ENCODE measurements around the gene UIMC1.

Gene UIMC1

GRCh38 chr5:176900780-176901204 lies 105.8 kb downstream of the UIMC1 start:
- no peak for DNase-seq

GRCh38 chr5:176899946-176900779 lies 106.4 kb downstream of the UIMC1 start:
- DNase-seq = no peak

GRCh38 chr5:176899296-176899891 lies 107.2 kb downstream of the UIMC1 start, which contains the start of gene HK3:
TSS of gene HK3 (minus strand) at chr5:176899346. CDS start at chr5:176896159, 3,187 bp downstream.
- no peak for DNase-seq

- no peak for DNase-seq
Observed at GRCh38 chr5:176897263-176897662, 109.3 kb downstream of the UIMC1 start.

- DNase-seq = no peak
Observed at GRCh38 chr5:176895831-176896230, 110.7 kb downstream of the UIMC1 start.

GRCh38 chr5:176894298-176894697 lies 112.3 kb downstream of the UIMC1 start:
- no peak for DNase-seq

- DNase-seq = no peak
Observed at GRCh38 chr5:176892663-176893062, 113.9 kb downstream of the UIMC1 start.

- DNase-seq = no peak
Observed at GRCh38 chr5:176891331-176891958, 115.1 kb downstream of the UIMC1 start.

- no peak for DNase-seq
Observed at GRCh38 chr5:176890455-176891330, 115.9 kb downstream of the UIMC1 start.

- no peak for DNase-seq
Observed at GRCh38 chr5:176889321-176890280, 117.0 kb downstream of the UIMC1 start.

- DNase-seq = no peak
Observed at GRCh38 chr5:176888865-176889165, 117.8 kb downstream of the UIMC1 start.

- DNase-seq = no peak
Observed at GRCh38 chr5:176888016-176888864, 118.3 kb downstream of the UIMC1 start.

- DNase-seq = no peak
Observed at GRCh38 chr5:176887252-176887849, 119.2 kb downstream of the UIMC1 start.

- no peak for DNase-seq
Observed at GRCh38 chr5:176886336-176887251, 120.0 kb downstream of the UIMC1 start.

GRCh38 chr5:176884571-176884890 lies 122.0 kb downstream of the UIMC1 start:
- no peak for DNase-seq

GRCh38 chr5:176883700-176884570 lies 122.6 kb downstream of the UIMC1 start:
- no peak for DNase-seq

GRCh38 chr5:176882567-176882903 lies 124.0 kb downstream of the UIMC1 start:
- DNase-seq = no peak

GRCh38 chr5:176881816-176882566 lies 124.6 kb downstream of the UIMC1 start:
- DNase-seq = no peak
